Measurements from ENCODE around the gene CPA1. TPM values are rescaled to one million over a fixed set of nuclear protein-coding genes. Genes with fewer than 3 reads are reported as not detected.

Gene CPA1
- total RNA-seq, 4 donors from 2014 or later, result not detected

GRCh38 chr7:130369110-130369711, 11.1 kb upstream of the CPA1 start:
- WGBS, 2 donors, result 31 to 35% methylated on average over 6 to 9 of the region's 10 CpGs
- H3K36me3 ChIP-seq, result no peaks in the 10 kb centered on the region
- TF ChIP-seq POLR2A (IDR thresholded peaks at IDR 0.05), result no peak
- no peak for TF ChIP-seq CTCF (IDR thresholded peaks at IDR 0.05)
- DNase-seq, result no peak
- H3K27ac ChIP-seq, result peak overlapping the region in 1 of 4 donors; percentile 29
- no peaks in the 10 kb centered on the region for H3K9me3 ChIP-seq
- no peaks in the 10 kb centered on the region for H3K27me3 ChIP-seq
- peaks cover 13 to 60% (median 43%) of the 10 kb centered on the region in 3 donors for H3K4me1 ChIP-seq
- H3K4me3 ChIP-seq, result no peak overlapping the region
- intact Hi-C loops (cut with DNase I), result no loop called here

- Histone ChIP-seq H3K27me3 (no peaks in the 10 kb centered on the region), H3K27ac (peak overlapping the region in 1 of 4 donors; percentile 29), H3K9me3 (no peaks in the 10 kb centered on the region), H3K36me3 (no peaks in the 10 kb centered on the region), H3K4me3 (no peak overlapping the region), H3K4me1 (peaks cover 15 to 65% (median 48%) of the 10 kb centered on the region in 3 donors)
- DNase-seq, result no peak
- intact Hi-C loops (cut with DNase I), result no loop called here
- TF ChIP-seq CTCF (IDR thresholded peaks at IDR 0.05) (no peak), POLR2A (IDR thresholded peaks at IDR 0.05) (no peak)
- WGBS, 2 donors, result 62 to 77% methylated on average over 3 of the region's 3 CpGs
These were observed 10.3 kb upstream of the CPA1 start for GRCh38 chr7:130369831-130370550.

- no peak for DNase-seq
- Histone ChIP-seq H3K36me3 (no peaks in the 10 kb centered on the region), H3K27ac (peak overlapping the region; percentile 13 to 86 (median 45)), H3K27me3 (no peaks in the 10 kb centered on the region), H3K4me3 (no peak overlapping the region), H3K4me1 (peaks cover 15 to 65% (median 48%) of the 10 kb centered on the region in 3 donors), H3K9me3 (peaks cover 0 to 7% (median 0%) of the 10 kb centered on the region in 3 donors)
- WGBS, 2 donors, result 25% methylated on average over 2 of the region's 3 CpGs; no CpG with 5 or more reads in 1 of the 2 donors
- TF ChIP-seq CTCF (IDR thresholded peaks at IDR 0.05) (no peak), POLR2A (IDR thresholded peaks at IDR 0.05) (no peak)
- intact Hi-C loops (cut with DNase I), result no loop called here
These were observed 9.2 kb upstream of the CPA1 start for GRCh38 chr7:130371046-130371445.

- intact Hi-C loops (cut with DNase I), result no loop called here
- H3K9me3 ChIP-seq, result peaks cover 0 to 13% (median 0%) of the 10 kb centered on the region in 3 donors
- peak overlapping the region; percentile 69 to 93 (median 86) for H3K27ac ChIP-seq
- H3K27me3 ChIP-seq, result no peaks in the 10 kb centered on the region
- WGBS, 2 donors, result 86 to 88% methylated on average over 7 to 11 of the region's 11 CpGs
- peaks cover 15 to 65% (median 48%) of the 10 kb centered on the region in 3 donors for H3K4me1 ChIP-seq
- TF ChIP-seq CTCF (IDR thresholded peaks at IDR 0.05) (no peak), POLR2A (IDR thresholded peaks at IDR 0.05) (no peak)
- no peak for DNase-seq
- H3K4me3 ChIP-seq, result no peak overlapping the region
- H3K36me3 ChIP-seq, result no peaks in the 10 kb centered on the region
These were observed 7.7 kb upstream of the CPA1 start for GRCh38 chr7:130372402-130373165.

All from esophagus squamous epithelium (tissue), 5 donors.